NCI-H1417 treated with DMSO at 0.1 percent for 48 hours (cell line): Measurements from ENCODE around the gene SMG7.
A peak's percentile ranks its signal among the peaks of the same experiment; 100 is the strongest.
"Not testable (repeated sequence)": the region's sequence is repeated elsewhere in the genome, so short reads cannot be mapped to it uniquely, and the experiment has no call there.

ENCODE experiments used
- DNase-seq: peaks from one replicate; lab custom pipeline; 2025; lab: John Stamatoyannopoulos, UW

The SMG7 gene

DNA sequence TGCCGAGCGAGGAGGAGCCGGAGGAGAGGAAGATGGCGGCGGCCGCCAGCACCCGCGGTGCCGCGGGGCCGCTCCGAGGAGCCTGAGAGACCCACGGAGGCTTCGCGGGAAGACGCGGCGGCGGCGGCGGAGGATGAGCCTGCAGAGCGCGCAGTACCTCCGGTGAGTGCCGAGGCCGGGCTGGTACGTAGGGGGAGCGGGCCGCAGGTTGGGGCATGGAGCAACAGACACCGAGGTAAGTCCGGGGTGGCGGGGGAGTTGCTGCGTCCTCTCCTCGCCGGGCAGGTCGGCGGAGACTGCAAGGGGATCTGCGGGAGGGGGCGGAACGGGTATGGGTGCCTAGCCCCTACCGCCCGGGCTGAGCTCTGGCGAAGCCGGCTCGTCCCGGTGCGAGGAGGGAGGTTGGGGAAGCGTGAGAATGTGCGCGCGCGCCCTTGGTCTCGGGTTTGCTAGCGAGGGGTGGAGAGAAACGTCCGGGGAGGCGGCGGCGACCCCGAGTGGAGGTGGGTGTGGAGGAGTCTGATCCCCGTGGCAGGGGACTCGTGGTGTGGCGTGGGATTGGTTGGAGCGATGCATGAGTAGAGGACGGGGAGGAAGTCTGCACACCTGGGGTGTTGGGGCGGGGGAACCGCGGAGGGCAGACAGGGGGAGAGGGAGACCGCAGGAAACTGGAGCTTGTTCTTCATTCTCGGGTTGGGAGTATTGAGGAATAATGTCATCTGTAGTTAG lies at the start of gene SMG7:
TSS of gene SMG7 (plus strand) at position 12 of the 729 bp plus-strand sequence. CDS start at position 134, 122 bp downstream.
- DNase-seq: no peak

DNA sequence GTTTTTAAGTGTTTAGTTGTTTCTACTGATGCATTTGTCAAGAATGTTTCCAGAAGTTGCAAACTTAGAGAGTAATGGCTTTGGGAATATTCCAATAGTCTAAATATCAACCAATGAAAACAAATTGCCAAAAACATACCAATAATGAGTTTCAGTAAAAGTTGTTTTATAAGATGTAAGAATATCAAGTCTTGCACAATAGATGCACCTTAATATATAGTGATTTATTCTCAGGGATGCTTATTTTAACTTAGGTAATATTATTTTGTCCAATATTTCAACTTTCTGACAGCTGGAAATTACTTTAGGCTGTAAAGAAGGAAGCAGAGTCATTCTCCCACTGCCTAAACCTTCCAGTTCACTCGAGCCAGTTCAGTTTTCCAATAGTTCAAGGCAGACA lies 48.8 kb upstream of the SMG7 start:
- DNase-seq: no peak

- no peak for DNase-seq
Observed at GRCh38 chr1:183424691-183425090, 47.6 kb upstream of the SMG7 start.

DNA sequence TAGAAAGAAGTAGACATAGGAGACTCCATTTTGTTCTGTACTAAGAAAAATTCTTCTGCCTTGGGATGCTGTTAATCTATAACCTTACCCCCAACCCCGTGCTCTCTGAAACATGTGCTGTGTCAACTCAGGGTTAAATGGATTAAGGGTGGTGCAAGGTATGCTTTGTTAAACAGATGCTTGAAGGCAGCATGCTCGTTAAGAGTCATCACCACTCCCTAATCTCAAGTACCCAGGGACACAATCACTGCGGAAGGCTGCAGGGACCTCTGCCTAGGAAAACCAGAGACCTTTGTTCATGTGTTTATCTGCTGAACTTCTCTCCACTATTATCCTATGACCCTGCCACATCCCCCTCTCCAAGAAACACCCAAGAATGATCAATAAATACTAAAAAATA lies 44.7 kb upstream of the SMG7 start:
- not testable (repeated sequence) for DNase-seq

DNA sequence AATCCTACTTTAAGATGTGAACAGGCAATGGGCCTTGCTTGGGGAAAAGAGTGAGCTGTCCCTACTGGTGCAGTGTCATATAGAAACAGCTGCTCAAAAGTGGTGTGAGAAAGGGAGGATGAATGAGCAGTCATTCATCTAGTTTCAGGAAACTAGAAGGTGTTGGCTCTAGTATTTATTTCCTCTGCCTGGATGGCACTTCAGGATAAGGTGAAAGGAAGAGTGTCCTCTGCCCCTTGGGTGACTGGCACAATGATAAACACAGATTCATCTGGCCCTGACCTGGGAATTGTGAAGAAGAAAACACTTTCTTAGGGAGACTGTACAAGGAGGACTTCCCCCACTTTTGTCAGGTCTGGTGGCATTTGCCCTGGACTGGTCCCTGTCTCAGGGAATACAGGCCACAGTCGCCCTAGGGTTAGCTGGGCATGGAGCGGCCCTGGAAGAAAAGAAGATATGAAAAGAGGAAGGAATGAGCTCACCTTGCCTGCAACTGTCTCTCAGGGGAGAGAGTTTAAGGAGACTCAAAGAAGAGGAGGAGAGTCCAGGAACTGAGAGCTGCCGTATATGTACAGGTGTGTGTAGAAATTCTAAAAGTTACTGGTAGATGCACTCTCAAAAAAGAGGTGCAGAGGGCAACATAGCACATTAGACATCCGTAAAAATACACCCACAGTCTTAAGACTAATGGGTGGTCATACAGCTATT lies 40.3 kb upstream of the SMG7 start:
- DNase-seq: no peak

- no peak for DNase-seq
Observed at GRCh38 chr1:183432548-183432875, 39.8 kb upstream of the SMG7 start.

- DNase-seq: no peak
Observed at GRCh38 chr1:183433703-183434102, 38.6 kb upstream of the SMG7 start.

GRCh38 chr1:183435497-183435896 lies 36.8 kb upstream of the SMG7 start:
- DNase-seq: no peak

DNA sequence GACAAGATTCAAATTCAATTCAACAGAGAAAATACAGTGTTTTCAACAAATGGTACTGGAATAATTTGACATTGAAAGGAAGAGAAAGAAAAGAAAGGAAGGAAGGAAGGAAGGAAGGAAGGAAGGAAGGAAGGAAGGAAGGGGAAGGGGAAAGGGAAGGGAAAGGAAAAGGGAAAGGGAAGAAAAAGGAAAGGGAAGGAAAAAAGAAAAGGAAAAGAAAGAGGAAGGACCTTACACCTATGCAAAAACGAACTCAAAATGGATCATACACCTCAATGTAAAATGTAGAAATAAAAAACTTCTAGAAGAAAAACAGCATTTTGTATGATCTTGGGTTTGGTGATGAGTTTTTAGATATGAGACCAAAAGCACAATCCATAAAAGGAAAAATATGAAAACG lies 34.2 kb upstream of the SMG7 start:
- no peak for DNase-seq

DNA sequence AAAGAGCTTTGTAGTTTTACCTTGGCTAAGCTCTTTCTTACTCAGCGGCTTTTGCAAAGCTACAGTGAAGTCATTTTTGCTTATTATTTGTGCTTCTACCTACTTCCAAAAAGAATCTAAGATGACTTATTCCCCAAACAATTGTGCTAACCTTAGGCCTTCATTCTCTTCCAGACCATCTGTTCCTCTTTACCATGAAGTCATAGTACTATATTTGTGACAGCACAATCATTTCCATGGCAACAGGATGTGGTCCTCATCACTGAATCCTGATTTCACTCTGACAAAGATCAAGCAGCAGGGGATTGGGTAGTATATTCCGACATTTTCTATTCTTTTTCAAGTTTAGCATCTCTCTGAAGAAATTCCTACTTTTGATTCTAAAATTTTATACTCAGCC lies 29.3 kb upstream of the SMG7 start:
- no peak for DNase-seq

DNA sequence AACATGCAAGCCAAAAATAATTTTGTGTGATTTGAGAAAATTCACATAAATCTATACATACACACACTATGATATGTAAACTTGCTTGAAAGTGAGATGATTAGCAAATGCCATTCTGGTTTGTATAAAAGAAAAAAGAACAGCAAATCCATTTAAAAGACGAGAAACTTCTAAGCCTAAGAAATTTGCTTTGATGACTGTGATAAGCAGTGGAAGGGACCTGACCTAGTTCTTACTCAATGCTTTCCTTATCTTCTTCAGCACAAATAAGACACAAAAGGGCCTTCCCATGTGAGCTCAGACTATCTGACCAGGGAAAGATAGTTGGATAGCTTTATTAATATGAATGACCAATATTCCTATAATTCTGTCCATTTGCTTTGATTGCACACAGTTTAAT lies 28.8 kb upstream of the SMG7 start:
- DNase-seq: no peak

GRCh38 chr1:183444243-183444642 lies 28.1 kb upstream of the SMG7 start:
- DNase-seq: no peak

GRCh38 chr1:183449223-183449770 lies 23.0 kb upstream of the SMG7 start:
- no peak for DNase-seq

- no peak for DNase-seq
Observed at GRCh38 chr1:183450093-183450492, 22.2 kb upstream of the SMG7 start.

GRCh38 chr1:183454377-183454776 lies 17.9 kb upstream of the SMG7 start:
- no peak for DNase-seq

GRCh38 chr1:183456826-183457225 lies 15.5 kb upstream of the SMG7 start:
- DNase-seq: no peak

DNA sequence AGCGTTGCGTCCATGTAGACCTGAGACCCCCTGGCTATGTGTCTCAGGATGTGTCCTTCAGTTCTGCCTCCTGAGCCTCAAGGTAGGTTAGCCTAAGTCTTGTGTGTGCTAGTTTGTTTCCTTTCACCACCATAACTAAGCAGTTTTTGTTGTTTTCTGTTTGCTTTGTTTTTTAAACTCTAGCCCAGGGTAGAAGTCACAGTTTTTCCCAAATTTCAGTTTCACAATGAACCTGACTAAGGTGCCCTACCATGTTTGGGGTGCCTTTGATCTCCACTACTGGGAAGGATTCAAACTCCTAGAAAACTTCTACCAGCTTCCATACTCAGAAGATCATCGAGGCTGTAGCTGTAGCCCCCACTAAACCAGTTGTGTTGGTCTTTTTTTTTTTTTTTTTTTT lies 14.8 kb upstream of the SMG7 start:
- DNase-seq: no peak

- DNase-seq: no peak
Observed at GRCh38 chr1:183460596-183460995, 11.7 kb upstream of the SMG7 start.

GRCh38 chr1:183461350-183461749 lies 10.9 kb upstream of the SMG7 start:
- DNase-seq: no peak

- no peak for DNase-seq
Observed at GRCh38 chr1:183463566-183463965, 8.7 kb upstream of the SMG7 start.

GRCh38 chr1:183466781-183467180 lies 5.5 kb upstream of the SMG7 start:
- DNase-seq: no peak

GRCh38 chr1:183467687-183468086 lies 4.6 kb upstream of the SMG7 start:
- no peak for DNase-seq

DNA sequence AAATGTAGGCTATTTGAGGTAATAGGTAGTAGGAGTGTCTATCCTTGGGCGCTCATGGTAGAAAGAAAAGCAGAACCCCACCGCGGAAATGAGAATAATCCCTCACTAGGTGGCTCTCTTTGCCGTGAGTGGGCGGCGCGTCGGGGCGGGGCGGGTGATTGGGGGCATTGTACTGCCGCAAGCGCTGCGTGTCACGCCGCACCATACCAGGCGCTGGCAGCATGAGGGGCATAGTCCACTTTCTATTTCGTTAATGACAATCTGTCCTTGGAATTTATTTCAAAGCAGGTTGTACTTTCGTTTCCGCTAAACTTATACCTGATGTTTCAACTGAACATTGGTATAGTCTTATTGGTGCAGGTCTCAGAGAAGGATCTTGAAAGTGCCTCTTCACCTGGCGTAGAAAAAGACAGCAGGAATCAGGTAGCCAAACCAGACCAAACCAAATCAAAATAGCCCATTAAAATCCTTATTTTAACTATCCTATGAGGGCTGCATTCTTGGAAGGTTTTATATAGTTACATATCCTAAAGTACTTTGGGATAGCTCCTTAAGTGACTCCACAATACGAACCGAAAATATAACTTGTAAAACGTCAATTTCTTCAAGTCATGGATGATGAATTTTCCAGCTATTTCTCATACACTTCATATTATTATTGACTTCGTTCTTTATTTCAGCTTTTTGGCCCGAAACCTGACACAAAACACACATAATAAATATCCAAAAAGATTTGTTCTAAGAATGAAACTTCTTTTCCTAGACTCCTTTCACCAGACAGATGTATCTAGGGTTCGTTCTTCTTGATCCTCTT lies 1.9 kb upstream of the SMG7 start:
- peak; percentile 30 for DNase-seq
